ENCODE results near the gene ACSF3. TPM values are rescaled to one million over a fixed set of nuclear protein-coding genes. Genes with fewer than 3 reads are reported as not detected.

ACSF3 gene
- total RNA-seq, 1 experiment from 2014 or later = 74.5 TPM

GRCh38 chr16:89120281-89120680, 26.6 kb downstream of the ACSF3 start:
- ATAC-seq = no peak; the same call in 1 of the 2 replicates
- RAD21 ChIA-PET (ENCODE audit: low non-redundant PET in 1 of 2, low total read pairs in 2 of 2, uncharacterized antibody in 2 of 2, unreplicated experiment in 2 of 2) = no interaction called here
- no TSS peak for BruUV-seq (replicated peaks)
- Histone ChIP-seq H3K36me3 (ENCODE audit: control insufficient read depth in 1 of 2, insufficient read depth in 2 of 2, low read length in 2 of 2) (peaks cover 17 to 22% of the 10 kb centered on the region in 2 experiments; a peak in 2 of 4 replicates), H3K27me3 (ENCODE audit: insufficient read depth, low read length) (no peaks in the 10 kb centered on the region), H3K9me3 (ENCODE audit: control insufficient read depth in 1 of 2, insufficient read depth in 1 of 2, low read depth in 1 of 2, low read length in 2 of 2) (peaks cover 0 to under 1% of the 10 kb centered on the region in 2 experiments; a peak in 1 of 4 replicates), H4K20me1 (ENCODE audit: insufficient read depth) (no peaks in the 10 kb centered on the region), H3K9me2 (ENCODE audit: insufficient read depth) (no peaks in the 10 kb centered on the region), H3K9ac (ENCODE audit: low read length) (no peak overlapping the region), H2AFZ (ENCODE audit: low read depth, low read length, poor library complexity, severe bottlenecking) (no peak overlapping the region), H3K4me2 (ENCODE audit: low read length) (no peak overlapping the region), H3K79me2 (ENCODE audit: insufficient read depth, low read length) (no peaks in the 10 kb centered on the region), H3K27ac (ENCODE audit: low read depth, low read length) (no peak overlapping the region), H3K4me1 (ENCODE audit: control insufficient read depth in 1 of 2, insufficient read depth in 2 of 2, low read length in 2 of 2) (no peaks in the 10 kb centered on the region), H3K4me3 (replicated peaks in 1 of 2; ENCODE audit: low read depth in 1 of 2, low read length in 2 of 2) (no peak overlapping the region)
- DNase-seq (ENCODE audit: low read depth, low spot score) = no peak
- intact Hi-C loops (cut with micrococcal nuclease) = no loop called here
- TF ChIP-seq, protein P1, sequence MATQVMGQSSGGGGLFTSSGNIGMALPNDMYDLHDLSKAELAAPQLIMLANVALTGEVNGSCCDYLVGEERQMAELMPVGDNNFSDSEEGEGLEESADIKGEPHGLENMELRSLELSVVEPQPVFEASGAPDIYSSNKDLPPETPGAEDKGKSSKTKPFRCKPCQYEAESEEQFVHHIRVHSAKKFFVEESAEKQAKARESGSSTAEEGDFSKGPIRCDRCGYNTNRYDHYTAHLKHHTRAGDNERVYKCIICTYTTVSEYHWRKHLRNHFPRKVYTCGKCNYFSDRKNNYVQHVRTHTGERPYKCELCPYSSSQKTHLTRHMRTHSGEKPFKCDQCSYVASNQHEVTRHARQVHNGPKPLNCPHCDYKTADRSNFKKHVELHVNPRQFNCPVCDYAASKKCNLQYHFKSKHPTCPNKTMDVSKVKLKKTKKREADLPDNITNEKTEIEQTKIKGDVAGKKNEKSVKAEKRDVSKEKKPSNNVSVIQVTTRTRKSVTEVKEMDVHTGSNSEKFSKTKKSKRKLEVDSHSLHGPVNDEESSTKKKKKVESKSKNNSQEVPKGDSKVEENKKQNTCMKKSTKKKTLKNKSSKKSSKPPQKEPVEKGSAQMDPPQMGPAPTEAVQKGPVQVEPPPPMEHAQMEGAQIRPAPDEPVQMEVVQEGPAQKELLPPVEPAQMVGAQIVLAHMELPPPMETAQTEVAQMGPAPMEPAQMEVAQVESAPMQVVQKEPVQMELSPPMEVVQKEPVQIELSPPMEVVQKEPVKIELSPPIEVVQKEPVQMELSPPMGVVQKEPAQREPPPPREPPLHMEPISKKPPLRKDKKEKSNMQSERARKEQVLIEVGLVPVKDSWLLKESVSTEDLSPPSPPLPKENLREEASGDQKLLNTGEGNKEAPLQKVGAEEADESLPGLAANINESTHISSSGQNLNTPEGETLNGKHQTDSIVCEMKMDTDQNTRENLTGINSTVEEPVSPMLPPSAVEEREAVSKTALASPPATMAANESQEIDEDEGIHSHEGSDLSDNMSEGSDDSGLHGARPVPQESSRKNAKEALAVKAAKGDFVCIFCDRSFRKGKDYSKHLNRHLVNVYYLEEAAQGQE (IDR thresholded peaks at IDR 0.05; ENCODE audit: low read depth) = no peak
- TF ChIP-seq ELF1 (IDR thresholded peaks at IDR 0.05; ENCODE audit: borderline replicate concordance, low read depth) (no peak), SIN3A (IDR thresholded peaks at IDR 0.05; ENCODE audit: low read depth) (no peak), CBX3 (IDR thresholded peaks at IDR 0.05; ENCODE audit: low read depth) (no peak), EZH2phosphoT487 (IDR thresholded peaks at IDR 0.05; ENCODE audit: borderline replicate concordance) (no peak), EZH2 (IDR thresholded peaks at IDR 0.05) (no peak), ZFX (IDR thresholded peaks at IDR 0.05) (no peak), TCF7L2 (IDR thresholded peaks at IDR 0.05; ENCODE audit: borderline replicate concordance, extremely low read depth, insufficient read depth, insufficient read length) (no peak), JUND (IDR thresholded peaks at IDR 0.05) (no peak), ZNF274 (IDR thresholded peaks at IDR 0.05; ENCODE audit: low read depth, low read length) (no peak), SRF (IDR thresholded peaks at IDR 0.05; ENCODE audit: low read depth) (no peak), RAD21 (IDR thresholded peaks at IDR 0.05; ENCODE audit: low read depth) (no peak), EGR1 (IDR thresholded peaks at IDR 0.05; ENCODE audit: low read depth) (no peak), YY1 (IDR thresholded peaks at IDR 0.05; ENCODE audit: extremely low read depth, insufficient replicate concordance, low read depth, low read length) (no peak), POLR2A (IDR thresholded peaks at IDR 0.05; ENCODE audit: borderline replicate concordance, extremely low read depth, insufficient read depth, insufficient read length) (no peak)
- TF ChIP-seq, protein P2, sequence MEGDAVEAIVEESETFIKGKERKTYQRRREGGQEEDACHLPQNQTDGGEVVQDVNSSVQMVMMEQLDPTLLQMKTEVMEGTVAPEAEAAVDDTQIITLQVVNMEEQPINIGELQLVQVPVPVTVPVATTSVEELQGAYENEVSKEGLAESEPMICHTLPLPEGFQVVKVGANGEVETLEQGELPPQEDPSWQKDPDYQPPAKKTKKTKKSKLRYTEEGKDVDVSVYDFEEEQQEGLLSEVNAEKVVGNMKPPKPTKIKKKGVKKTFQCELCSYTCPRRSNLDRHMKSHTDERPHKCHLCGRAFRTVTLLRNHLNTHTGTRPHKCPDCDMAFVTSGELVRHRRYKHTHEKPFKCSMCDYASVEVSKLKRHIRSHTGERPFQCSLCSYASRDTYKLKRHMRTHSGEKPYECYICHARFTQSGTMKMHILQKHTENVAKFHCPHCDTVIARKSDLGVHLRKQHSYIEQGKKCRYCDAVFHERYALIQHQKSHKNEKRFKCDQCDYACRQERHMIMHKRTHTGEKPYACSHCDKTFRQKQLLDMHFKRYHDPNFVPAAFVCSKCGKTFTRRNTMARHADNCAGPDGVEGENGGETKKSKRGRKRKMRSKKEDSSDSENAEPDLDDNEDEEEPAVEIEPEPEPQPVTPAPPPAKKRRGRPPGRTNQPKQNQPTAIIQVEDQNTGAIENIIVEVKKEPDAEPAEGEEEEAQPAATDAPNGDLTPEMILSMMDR (IDR thresholded peaks at IDR 0.05 in 2 of 3, conservative IDR thresholded peaks at IDR 0.05 in 1 of 3; ENCODE audit: borderline replicate concordance in 1 of 3, insufficient read depth in 1 of 3, low read depth in 2 of 3, low read length in 2 of 3) = no peak
- POLR2A ChIA-PET = no interaction called here
- CTCF ChIA-PET = no interaction called here
